ENCODE results near the gene GARNL3.

- TF ChIP-seq EZH2 (IDR thresholded peaks at IDR 0.05) = no peak
- TF ChIP-seq POLR2AphosphoS5 (IDR thresholded peaks at IDR 0.05; ENCODE audit: borderline replicate concordance, low read depth, low read length) = no peak; the same call in 1 of the 2 replicates
- TF ChIP-seq FOXP2 (optimal IDR thresholded peaks at IDR 0.05; ENCODE audit: control extremely low read depth, extremely low read length, insufficient read depth) = no peak
Measured at GRCh38 chr9:127396808-127397645, 132.5 kb downstream of the GARNL3 start, which contains the start of gene SLC2A8.
